Skeletal muscle satellite cell (primary cell): Measurements from ENCODE around the gene PCSK6.

Source experiments
- H3K27me3 ChIP-seq: 2 replicates; pipeline ENCODE4 v1.7.0; 2013; ENCODE audit warnings: low read length; ENCODE audit not compliant: control insufficient read depth, insufficient read depth
- H3K36me3 ChIP-seq: 2 replicates; pipeline ENCODE4 v1.7.0; 2013; ENCODE audit warnings: mild to moderate bottlenecking, control low read depth, low read length; ENCODE audit not compliant: insufficient read depth
- H3K4me1 ChIP-seq: 2 replicates; pipeline ENCODE4 v1.7.0; 2013; ENCODE audit warnings: low read length; ENCODE audit not compliant: control insufficient read depth, insufficient read depth
- H3K4me2 ChIP-seq: 2 replicates; pipeline ENCODE4 v1.7.0; 2013; ENCODE audit warnings: mild to moderate bottlenecking, low read length
- H3K4me3 ChIP-seq: 2 replicates; pipeline ENCODE4 v1.7.0; 2013; ENCODE audit warnings: low read length
- H3K9ac ChIP-seq: 2 replicates; pipeline ENCODE4 v1.7.0; 2013; ENCODE audit warnings: mild to moderate bottlenecking, low read depth, low read length, moderate library complexity
- H3K9me3 ChIP-seq: replicated peaks from 2 replicates; pipeline ENCODE4 v1.7.0; 2013; ENCODE audit warnings: mild to moderate bottlenecking, control low read depth, low read length

PCSK6 gene

GRCh38 chr15:101452572-101452971 is 36.9 kb downstream of the PCSK6 start:
- H3K4me3 ChIP-seq, result no peak overlapping the region
- H3K36me3 ChIP-seq, result no peaks in the 10 kb centered on the region
- no peaks in the 10 kb centered on the region for H3K9me3 ChIP-seq
- no peak overlapping the region for H3K4me2 ChIP-seq
- H3K27me3 ChIP-seq, result peaks cover 16% of the 10 kb centered on the region
- peaks cover 3% of the 10 kb centered on the region for H3K4me1 ChIP-seq
- H3K9ac ChIP-seq, result no peak overlapping the region

- Histone ChIP-seq H3K9me3 (no peaks in the 10 kb centered on the region), H3K36me3 (no peaks in the 10 kb centered on the region), H3K27me3 (peaks cover 16% of the 10 kb centered on the region), H3K4me3 (no peak overlapping the region), H3K9ac (no peak overlapping the region), H3K4me2 (no peak overlapping the region), H3K4me1 (peaks cover 3% of the 10 kb centered on the region)
Measured at GRCh38 chr15:101451846-101452245, 37.7 kb downstream of the PCSK6 start.

GRCh38 chr15:101451266-101451799 is 38.2 kb downstream of the PCSK6 start:
- no peaks in the 10 kb centered on the region for H3K36me3 ChIP-seq
- peaks cover 5% of the 10 kb centered on the region for H3K4me1 ChIP-seq
- peaks cover 16% of the 10 kb centered on the region for H3K27me3 ChIP-seq
- H3K4me3 ChIP-seq, result no peak overlapping the region
- no peak overlapping the region for H3K9ac ChIP-seq
- no peak overlapping the region for H3K4me2 ChIP-seq
- H3K9me3 ChIP-seq, result no peaks in the 10 kb centered on the region

- Histone ChIP-seq H3K36me3 (no peaks in the 10 kb centered on the region), H3K9ac (no peak overlapping the region), H3K4me1 (peaks cover 6% of the 10 kb centered on the region), H3K9me3 (no peaks in the 10 kb centered on the region), H3K4me2 (no peak overlapping the region), H3K27me3 (peaks cover 16% of the 10 kb centered on the region), H3K4me3 (no peak overlapping the region)
Measured at GRCh38 chr15:101450403-101451265, 38.9 kb downstream of the PCSK6 start.

- peaks cover 9% of the 10 kb centered on the region for H3K27me3 ChIP-seq
- H3K4me3 ChIP-seq, result no peak overlapping the region
- no peak overlapping the region for H3K9ac ChIP-seq
- H3K9me3 ChIP-seq, result no peaks in the 10 kb centered on the region
- H3K4me1 ChIP-seq, result peaks cover 6% of the 10 kb centered on the region
- no peak overlapping the region for H3K4me2 ChIP-seq
- H3K36me3 ChIP-seq, result no peaks in the 10 kb centered on the region
Measured at GRCh38 chr15:101449471-101450402, 39.8 kb downstream of the PCSK6 start.

- no peaks in the 10 kb centered on the region for H3K36me3 ChIP-seq
- H3K9ac ChIP-seq, result no peak overlapping the region
- H3K27me3 ChIP-seq, result peaks cover 13% of the 10 kb centered on the region
- H3K4me3 ChIP-seq, result no peak overlapping the region
- peaks cover 6% of the 10 kb centered on the region for H3K4me1 ChIP-seq
- no peaks in the 10 kb centered on the region for H3K9me3 ChIP-seq
- no peak overlapping the region for H3K4me2 ChIP-seq
Measured at GRCh38 chr15:101448336-101448735, 41.2 kb downstream of the PCSK6 start.

- Histone ChIP-seq H3K4me1 (peaks cover 6% of the 10 kb centered on the region), H3K9me3 (no peaks in the 10 kb centered on the region), H3K4me2 (no peak overlapping the region), H3K27me3 (peaks cover 13% of the 10 kb centered on the region), H3K36me3 (no peaks in the 10 kb centered on the region), H3K4me3 (no peak overlapping the region), H3K9ac (no peak overlapping the region)
Measured at GRCh38 chr15:101447561-101448071, 41.9 kb downstream of the PCSK6 start.

- Histone ChIP-seq H3K36me3 (no peaks in the 10 kb centered on the region), H3K4me3 (no peak overlapping the region), H3K9me3 (no peaks in the 10 kb centered on the region), H3K4me1 (peaks cover 6% of the 10 kb centered on the region), H3K4me2 (no peak overlapping the region), H3K9ac (no peak overlapping the region), H3K27me3 (peaks cover 12% of the 10 kb centered on the region)
Measured at GRCh38 chr15:101447168-101447533, 42.4 kb downstream of the PCSK6 start.

- Histone ChIP-seq H3K27me3 (peaks cover 17% of the 10 kb centered on the region), H3K9me3 (no peaks in the 10 kb centered on the region), H3K4me3 (no peak overlapping the region), H3K4me1 (peaks cover 6% of the 10 kb centered on the region), H3K9ac (no peak overlapping the region), H3K36me3 (no peaks in the 10 kb centered on the region), H3K4me2 (no peak overlapping the region)
Measured at GRCh38 chr15:101446518-101447167, 42.9 kb downstream of the PCSK6 start.

- Histone ChIP-seq H3K27me3 (peaks cover 22% of the 10 kb centered on the region), H3K4me3 (no peak overlapping the region), H3K4me1 (peaks cover 3% of the 10 kb centered on the region), H3K9me3 (no peaks in the 10 kb centered on the region), H3K9ac (no peak overlapping the region), H3K36me3 (no peaks in the 10 kb centered on the region), H3K4me2 (no peak overlapping the region)
Measured at GRCh38 chr15:101445562-101446517, 43.7 kb downstream of the PCSK6 start.
